Panc1 (cell line): ENCODE measurements around the gene CRYBG1. TPM values are rescaled to one million over a fixed set of nuclear protein-coding genes. Genes with fewer than 3 reads are reported as not detected.

Experiments
- ATAC-seq: fragments of 200-7000 bp; cut with Tn5 transposase; 2 replicates; pipeline ENCODE4 v1.9.1; 2020; ENCODE audit warnings: mild to moderate bottlenecking, moderate library complexity
- BruUV-seq: library from RNA; stranded (reverse); fragments of 400-500 nt; replicated peaks from 2 replicates; lab custom pipeline; 2021; lab: Mats Ljungman, UMichigan
- CTCF ChIA-PET: fragments of 300-600 bp; sonication (Branson Sonifier 250); formaldehyde crosslinking; loops from one replicate; lab custom pipeline; 2022; ENCODE audit warnings: antibody characterized with exemption; lab: Charles Lee
- POLR2A ChIA-PET: fragments of 300-600 bp; sonication (Branson Sonifier 250); formaldehyde crosslinking; loops from one replicate; lab custom pipeline; 2022; ENCODE audit warnings: antibody characterized with exemption; lab: Charles Lee
- DNase-seq: peaks from one replicate; pipeline ENCODE4 v3.0.0-alpha.2; 2010; ENCODE audit warnings: low read depth, low spot score
- H3K27ac ChIP-seq: 2 replicates; pipeline ENCODE4 v1.5.1; 2011; ENCODE audit warnings: mild to moderate bottlenecking, low read length, inconsistent platforms
- H3K27me3 ChIP-seq: fragments of 200-500 bp; sonication (Bioruptor generic); 2 replicates; pipeline ENCODE4 v1.6.0; 2014; ENCODE audit warnings: low read length, inconsistent platforms; ENCODE audit not compliant: control insufficient read depth, insufficient read depth
- H3K36me3 ChIP-seq: fragments of 200-500 bp; sonication (Bioruptor generic); 2 replicates; pipeline ENCODE4 v1.5.1; 2014; ENCODE audit warnings: inconsistent platforms, mild to moderate bottlenecking, low read length, moderate library complexity; ENCODE audit not compliant: control insufficient read depth, insufficient read depth
- H3K4me1 ChIP-seq: 2 replicates; pipeline ENCODE4 v1.5.1; 2011; ENCODE audit warnings: inconsistent platforms, mild to moderate bottlenecking, low read length, moderate library complexity; ENCODE audit not compliant: control insufficient read depth, insufficient read depth
- H3K4me3 ChIP-seq, 2 experiments: 2 replicates each; pipeline ENCODE4 v1.5.1; 2011 to 2012; ENCODE audit warnings: low read depth in 2 of 2, low read length in 2 of 2, mild to moderate bottlenecking in 2 of 2, inconsistent platforms in 1 of 2, moderate library complexity in 1 of 2
- H3K9me3 ChIP-seq: fragments of 200-500 bp; sonication (Bioruptor generic); 2 replicates; pipeline ENCODE4 v1.5.1; 2014; ENCODE audit warnings: low read depth, mild to moderate bottlenecking, inconsistent platforms, low read length, moderate library complexity; ENCODE audit not compliant: control insufficient read depth, insufficient read depth
- POLR2AphosphoS5 ChIP-seq: IDR thresholded peaks from 2 replicates; pipeline ENCODE4 v1.6.1; 2012; ENCODE audit warnings: mild to moderate bottlenecking, low read depth, low read length, moderate library complexity
- SIN3A ChIP-seq: IDR thresholded peaks from 2 replicates; pipeline ENCODE4 v1.6.1; 2012; ENCODE audit warnings: low read depth, mild to moderate bottlenecking, low read length, moderate library complexity, borderline replicate concordance; ENCODE audit not compliant: insufficient read depth
- TCF7L2 ChIP-seq: IDR thresholded peaks from 2 replicates; pipeline ENCODE4 v1.6.1; 2011; ENCODE audit warnings: mild to moderate bottlenecking, low read depth, low read length, inconsistent platforms
- in situ Hi-C: cut with HindIII; loops from 2 replicates; pipeline ENCODE4 v1.10.0; 2016; ENCODE audit warnings: low sequenced_read_pairs, low pct_unique_long_range_greater_than_20kb
- intact Hi-C: fragments of 100-400 bp; cut with micrococcal nuclease; formaldehyde crosslinking; loops from one replicate; pipeline ENCODE4 v1.10.0; 2022; ENCODE audit not compliant: unreplicated experiment
- total RNA-seq: library from RNA; stranded (reverse); gene quantifications from one replicate; pipeline ENCODE4 v1.2.1, GENCODE V29; 2021; ENCODE audit not compliant: unreplicated experiment
- TF ChIP-seq, protein P1 (sequence below), 2 experiments: IDR thresholded peaks; 2 replicates each; pipeline ENCODE4 v1.6.1; 2011 to 2012; ENCODE audit warnings: low read depth in 2 of 2, control low read depth in 1 of 2, low read length in 1 of 2, mild to moderate bottlenecking in 1 of 2, moderate library complexity in 1 of 2; ENCODE audit not compliant: insufficient read depth in 1 of 2
- TF ChIP-seq, protein P2 (sequence below): fragments of 450-650 bp; IDR thresholded peaks from 2 replicates; pipeline ENCODE4 v1.5.1; 2017; ENCODE audit warnings: mild to moderate bottlenecking

Gene CRYBG1
- total RNA-seq, 1 experiment from 2014 or later, result 32.3 TPM

DNA sequence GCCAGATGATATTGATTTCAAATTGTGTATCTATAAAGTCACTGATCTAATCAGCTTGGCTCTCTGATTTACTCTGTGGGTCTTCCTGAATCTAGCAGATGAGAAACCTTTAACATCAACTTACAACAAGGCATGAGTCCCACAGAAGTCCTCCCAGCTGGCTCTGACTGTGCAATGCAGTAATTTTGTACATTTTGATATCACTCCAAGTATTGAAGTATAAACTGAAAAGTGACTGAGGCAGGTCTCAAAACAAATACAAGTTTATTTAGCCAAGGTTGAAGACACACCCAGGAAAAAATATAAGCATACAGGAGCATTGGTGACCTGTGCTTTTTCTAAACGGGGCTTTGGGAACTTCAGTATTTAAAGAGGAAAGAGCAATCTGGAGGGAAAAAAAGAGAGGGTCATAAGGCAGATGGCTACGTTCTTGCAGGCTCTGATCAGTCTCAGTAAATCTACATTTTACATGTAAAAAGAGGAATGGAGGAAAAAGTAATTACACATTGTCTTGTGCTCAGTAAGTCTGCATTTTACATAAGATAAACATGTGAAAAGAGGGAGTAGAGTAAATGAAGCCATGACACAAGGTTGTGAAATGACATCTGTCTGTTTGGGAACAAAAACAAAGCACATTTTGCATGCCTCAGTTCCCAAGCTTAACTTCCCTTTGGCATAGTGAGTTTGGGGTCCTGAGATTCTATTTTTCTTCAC is 59.5 kb downstream of the CRYBG1 start:
- intact Hi-C loops, result no loop called here
- Histone ChIP-seq H3K27ac (no peak overlapping the region), H3K36me3 (no peaks in the 10 kb centered on the region), H3K27me3 (peaks cover 10% of the 10 kb centered on the region), H3K4me3 (no peak overlapping the region), H3K9me3 (no peaks in the 10 kb centered on the region), H3K4me1 (no peaks in the 10 kb centered on the region)
- in situ Hi-C loops, result no loop called here
- no TSS peak for BruUV-seq
- POLR2A ChIA-PET, result no interaction called here
- ATAC-seq (no peak), DNase-seq (no peak)
- TF ChIP-seq TCF7L2 (no peak), POLR2AphosphoS5 (no peak), SIN3A (no peak)
- TF ChIP-seq, protein P1, sequence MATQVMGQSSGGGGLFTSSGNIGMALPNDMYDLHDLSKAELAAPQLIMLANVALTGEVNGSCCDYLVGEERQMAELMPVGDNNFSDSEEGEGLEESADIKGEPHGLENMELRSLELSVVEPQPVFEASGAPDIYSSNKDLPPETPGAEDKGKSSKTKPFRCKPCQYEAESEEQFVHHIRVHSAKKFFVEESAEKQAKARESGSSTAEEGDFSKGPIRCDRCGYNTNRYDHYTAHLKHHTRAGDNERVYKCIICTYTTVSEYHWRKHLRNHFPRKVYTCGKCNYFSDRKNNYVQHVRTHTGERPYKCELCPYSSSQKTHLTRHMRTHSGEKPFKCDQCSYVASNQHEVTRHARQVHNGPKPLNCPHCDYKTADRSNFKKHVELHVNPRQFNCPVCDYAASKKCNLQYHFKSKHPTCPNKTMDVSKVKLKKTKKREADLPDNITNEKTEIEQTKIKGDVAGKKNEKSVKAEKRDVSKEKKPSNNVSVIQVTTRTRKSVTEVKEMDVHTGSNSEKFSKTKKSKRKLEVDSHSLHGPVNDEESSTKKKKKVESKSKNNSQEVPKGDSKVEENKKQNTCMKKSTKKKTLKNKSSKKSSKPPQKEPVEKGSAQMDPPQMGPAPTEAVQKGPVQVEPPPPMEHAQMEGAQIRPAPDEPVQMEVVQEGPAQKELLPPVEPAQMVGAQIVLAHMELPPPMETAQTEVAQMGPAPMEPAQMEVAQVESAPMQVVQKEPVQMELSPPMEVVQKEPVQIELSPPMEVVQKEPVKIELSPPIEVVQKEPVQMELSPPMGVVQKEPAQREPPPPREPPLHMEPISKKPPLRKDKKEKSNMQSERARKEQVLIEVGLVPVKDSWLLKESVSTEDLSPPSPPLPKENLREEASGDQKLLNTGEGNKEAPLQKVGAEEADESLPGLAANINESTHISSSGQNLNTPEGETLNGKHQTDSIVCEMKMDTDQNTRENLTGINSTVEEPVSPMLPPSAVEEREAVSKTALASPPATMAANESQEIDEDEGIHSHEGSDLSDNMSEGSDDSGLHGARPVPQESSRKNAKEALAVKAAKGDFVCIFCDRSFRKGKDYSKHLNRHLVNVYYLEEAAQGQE (IDR thresholded peaks at IDR 0.05; ENCODE audit: insufficient read depth in 1 of 2, low read depth in 2 of 2, low read length in 1 of 2), result no peak
- TF ChIP-seq, protein P2, sequence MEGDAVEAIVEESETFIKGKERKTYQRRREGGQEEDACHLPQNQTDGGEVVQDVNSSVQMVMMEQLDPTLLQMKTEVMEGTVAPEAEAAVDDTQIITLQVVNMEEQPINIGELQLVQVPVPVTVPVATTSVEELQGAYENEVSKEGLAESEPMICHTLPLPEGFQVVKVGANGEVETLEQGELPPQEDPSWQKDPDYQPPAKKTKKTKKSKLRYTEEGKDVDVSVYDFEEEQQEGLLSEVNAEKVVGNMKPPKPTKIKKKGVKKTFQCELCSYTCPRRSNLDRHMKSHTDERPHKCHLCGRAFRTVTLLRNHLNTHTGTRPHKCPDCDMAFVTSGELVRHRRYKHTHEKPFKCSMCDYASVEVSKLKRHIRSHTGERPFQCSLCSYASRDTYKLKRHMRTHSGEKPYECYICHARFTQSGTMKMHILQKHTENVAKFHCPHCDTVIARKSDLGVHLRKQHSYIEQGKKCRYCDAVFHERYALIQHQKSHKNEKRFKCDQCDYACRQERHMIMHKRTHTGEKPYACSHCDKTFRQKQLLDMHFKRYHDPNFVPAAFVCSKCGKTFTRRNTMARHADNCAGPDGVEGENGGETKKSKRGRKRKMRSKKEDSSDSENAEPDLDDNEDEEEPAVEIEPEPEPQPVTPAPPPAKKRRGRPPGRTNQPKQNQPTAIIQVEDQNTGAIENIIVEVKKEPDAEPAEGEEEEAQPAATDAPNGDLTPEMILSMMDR, result no peak
- CTCF ChIA-PET, result no interaction called here

DNA sequence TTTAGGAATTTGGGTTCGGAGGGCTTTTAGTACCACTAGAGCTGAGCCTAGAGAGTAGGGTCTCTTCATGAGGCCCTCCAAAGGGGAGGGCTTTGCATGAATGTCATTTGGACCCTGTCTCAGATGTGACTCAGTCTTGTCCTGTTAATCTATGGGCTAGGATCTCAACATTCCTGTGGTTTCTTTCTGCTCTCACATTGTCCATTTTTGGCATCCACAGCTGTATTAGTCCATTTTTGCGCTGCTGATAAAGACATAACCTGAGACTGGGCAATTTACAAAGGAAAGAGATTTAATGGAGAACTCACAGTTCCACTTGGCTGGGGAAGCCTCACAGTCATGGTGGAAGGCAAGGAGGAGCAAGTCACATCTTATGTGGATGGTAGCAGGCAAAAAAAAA is 61.0 kb downstream of the CRYBG1 start:
- in situ Hi-C loops, result no loop called here
- no peaks in the 10 kb centered on the region for H3K4me1 ChIP-seq
- TF ChIP-seq, protein P2, result no peak
- TF ChIP-seq TCF7L2 (no peak), POLR2AphosphoS5 (no peak), SIN3A (no peak)
- TF ChIP-seq, protein P1 (IDR thresholded peaks at IDR 0.05; ENCODE audit: insufficient read depth in 1 of 2, low read depth in 2 of 2, low read length in 1 of 2), result no peak
- POLR2A ChIA-PET, result no interaction called here
- CTCF ChIA-PET, result no interaction called here
- ATAC-seq, result no peak
- no peak for DNase-seq
- no peaks in the 10 kb centered on the region for H3K9me3 ChIP-seq
- intact Hi-C loops, result no loop called here
- H3K27me3 ChIP-seq, result peaks cover 10% of the 10 kb centered on the region; the same call in 1 of the 2 replicates
- no peak overlapping the region for H3K27ac ChIP-seq
- BruUV-seq, result no TSS peak
- H3K36me3 ChIP-seq, result no peaks in the 10 kb centered on the region
- no peak overlapping the region for H3K4me3 ChIP-seq
